ENCODE results near the gene MAP3K19.

DNA sequence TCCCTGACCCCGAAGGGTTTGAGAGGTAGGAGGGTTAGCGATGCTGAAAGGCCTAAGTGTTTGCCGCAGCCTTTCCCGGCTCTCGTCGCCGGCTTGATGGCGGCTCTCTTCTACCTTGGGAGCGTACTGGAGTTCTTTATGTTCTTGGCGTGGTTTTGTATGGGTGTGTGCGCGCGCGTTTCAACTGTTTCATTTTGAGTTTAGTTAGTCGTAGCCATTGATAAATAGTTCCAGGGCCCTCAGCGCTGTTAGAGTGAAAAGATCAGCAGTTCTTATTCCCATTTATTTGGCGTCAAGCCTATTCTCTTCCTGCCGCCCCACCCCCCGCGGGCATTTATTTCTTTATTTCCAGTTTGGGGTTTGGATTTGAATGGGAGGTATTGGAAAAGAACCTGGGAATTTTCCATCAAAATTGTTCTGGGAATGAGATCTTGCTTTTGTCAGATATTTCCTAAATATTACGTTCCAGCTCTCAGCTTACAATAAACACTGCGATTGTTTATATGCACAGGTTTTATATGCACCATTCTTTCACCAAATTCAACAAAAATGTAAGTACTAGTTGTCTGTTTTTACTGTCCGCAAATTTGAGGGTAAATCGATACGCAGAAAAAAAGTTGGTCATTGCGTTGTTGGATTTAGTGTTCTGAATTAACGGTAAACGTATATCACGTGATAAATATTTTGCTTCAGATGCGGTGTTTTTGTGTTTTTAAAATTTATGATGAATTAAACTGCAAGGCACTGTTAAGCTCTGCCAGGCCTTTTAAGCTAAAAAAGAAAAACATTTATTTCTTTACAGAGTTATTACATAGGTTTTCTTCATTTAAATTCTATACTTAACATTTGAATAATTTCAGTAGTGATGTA is 127.7 kb downstream of the MAP3K19 start:
- no peak for TF ChIP-seq EZH2phosphoT487 (IDR thresholded peaks at IDR 0.05; ENCODE audit: low read depth, severe bottlenecking, unreplicated experiment)
- TF ChIP-seq, protein P1, sequence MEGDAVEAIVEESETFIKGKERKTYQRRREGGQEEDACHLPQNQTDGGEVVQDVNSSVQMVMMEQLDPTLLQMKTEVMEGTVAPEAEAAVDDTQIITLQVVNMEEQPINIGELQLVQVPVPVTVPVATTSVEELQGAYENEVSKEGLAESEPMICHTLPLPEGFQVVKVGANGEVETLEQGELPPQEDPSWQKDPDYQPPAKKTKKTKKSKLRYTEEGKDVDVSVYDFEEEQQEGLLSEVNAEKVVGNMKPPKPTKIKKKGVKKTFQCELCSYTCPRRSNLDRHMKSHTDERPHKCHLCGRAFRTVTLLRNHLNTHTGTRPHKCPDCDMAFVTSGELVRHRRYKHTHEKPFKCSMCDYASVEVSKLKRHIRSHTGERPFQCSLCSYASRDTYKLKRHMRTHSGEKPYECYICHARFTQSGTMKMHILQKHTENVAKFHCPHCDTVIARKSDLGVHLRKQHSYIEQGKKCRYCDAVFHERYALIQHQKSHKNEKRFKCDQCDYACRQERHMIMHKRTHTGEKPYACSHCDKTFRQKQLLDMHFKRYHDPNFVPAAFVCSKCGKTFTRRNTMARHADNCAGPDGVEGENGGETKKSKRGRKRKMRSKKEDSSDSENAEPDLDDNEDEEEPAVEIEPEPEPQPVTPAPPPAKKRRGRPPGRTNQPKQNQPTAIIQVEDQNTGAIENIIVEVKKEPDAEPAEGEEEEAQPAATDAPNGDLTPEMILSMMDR (IDR thresholded peaks at IDR 0.05; ENCODE audit: poor library complexity), result no peak

Measured in hepatocyte (in vitro differentiated cells).